HG02642 (cell line): ENCODE measurements around the gene DUSP18.
A peak's percentile ranks its signal among the peaks of the same experiment; 100 is the strongest.
"Not testable (repeated sequence)": the region's sequence is repeated elsewhere in the genome, so short reads cannot be mapped to it uniquely, and the experiment has no call there.

ENCODE experiments used
- ATAC-seq: cut with Tn5 transposase; IDR thresholded peaks from one replicate; pipeline ENCODE4 v1.9.1; 2021; ENCODE audit warnings: mild to moderate bottlenecking; ENCODE audit not compliant: unreplicated experiment, poor library complexity

The DUSP18 gene

GRCh38 chr22:30643055-30643875 is 24.4 kb downstream of the DUSP18 start:
- no peak for ATAC-seq

- no peak for ATAC-seq
These were observed 26.7 kb downstream of the DUSP18 start for GRCh38 chr22:30640839-30641430.

- ATAC-seq = no peak
These were observed 27.3 kb downstream of the DUSP18 start for GRCh38 chr22:30640361-30640760.

GRCh38 chr22:30637701-30638114 is 30.0 kb downstream of the DUSP18 start:
- ATAC-seq = no peak

GRCh38 chr22:30636226-30637077 is 31.2 kb downstream of the DUSP18 start:
- no peak for ATAC-seq

- peak; percentile 78 for ATAC-seq
These were observed 32.1 kb downstream of the DUSP18 start, which contains the start of gene SLC35E4 for GRCh38 chr22:30635273-30636225. Gene SLC35E4, plus strand, starts transcription at chr22:30635781. Its CDS starts 670 bp downstream, at chr22:30636451.

- peak; percentile 49 for ATAC-seq
These were observed 33.0 kb downstream of the DUSP18 start for GRCh38 chr22:30634471-30635233.

GRCh38 chr22:30631469-30631868 is 36.2 kb downstream of the DUSP18 start:
- not testable (repeated sequence) for ATAC-seq

GRCh38 chr22:30628491-30628890 is 39.2 kb downstream of the DUSP18 start:
- ATAC-seq = no peak

GRCh38 chr22:30627471-30627870 is 40.2 kb downstream of the DUSP18 start:
- no peak for ATAC-seq

GRCh38 chr22:30626413-30626812 is 41.3 kb downstream of the DUSP18 start:
- no peak for ATAC-seq

- not testable (repeated sequence) for ATAC-seq
These were observed 47.8 kb downstream of the DUSP18 start for GRCh38 chr22:30619909-30620308.

- ATAC-seq = no peak
These were observed 49.9 kb downstream of the DUSP18 start for GRCh38 chr22:30617819-30618218.

- ATAC-seq = no peak
These were observed 52.1 kb downstream of the DUSP18 start for GRCh38 chr22:30615543-30615954.

GRCh38 chr22:30614879-30615278 is 52.8 kb downstream of the DUSP18 start:
- ATAC-seq = no peak

- ATAC-seq = no peak
These were observed 53.4 kb downstream of the DUSP18 start for GRCh38 chr22:30614268-30614667.

- ATAC-seq = no peak
These were observed 54.9 kb downstream of the DUSP18 start for GRCh38 chr22:30612789-30613188.
